ENCODE results near the gene SLC18A3. TPM values are rescaled to one million over a fixed set of nuclear protein-coding genes. Genes with fewer than 3 reads are reported as not detected.

SLC18A3 gene
- total RNA-seq, 2 donors from 2014 or later: not detected

GRCh38 chr10:49644035-49644646 is 34.0 kb downstream of the SLC18A3 start:
- intact Hi-C loops (cut with DNase I): no loop called here
- DNase-seq (no peak), ATAC-seq (no peak)

GRCh38 chr10:49645417-49645816 is 35.3 kb downstream of the SLC18A3 start:
- DNase-seq: no peak
- no peak for ATAC-seq
- intact Hi-C loops (cut with DNase I): no loop called here

- intact Hi-C loops (cut with DNase I): no loop called here
- DNase-seq: no peak
- no peak for ATAC-seq
Measured at GRCh38 chr10:49645871-49646870, 36.1 kb downstream of the SLC18A3 start.

GRCh38 chr10:49647554-49647953 is 37.4 kb downstream of the SLC18A3 start:
- no peak for ATAC-seq
- DNase-seq: no peak
- intact Hi-C loops (cut with DNase I): no loop called here

GRCh38 chr10:49647985-49648795 is 38.1 kb downstream of the SLC18A3 start:
- intact Hi-C loops (cut with DNase I): no loop called here
- no peak for ATAC-seq
- no peak for DNase-seq

- no peak for DNase-seq
- ATAC-seq: no peak
- intact Hi-C loops (cut with DNase I): no loop called here
Measured at GRCh38 chr10:49649294-49649693, 39.2 kb downstream of the SLC18A3 start.

- DNase-seq: no peak
- no peak for ATAC-seq
- intact Hi-C loops (cut with DNase I): no loop called here
Measured at GRCh38 chr10:49649936-49650723, 40.0 kb downstream of the SLC18A3 start.

GRCh38 chr10:49650724-49651034 is 40.6 kb downstream of the SLC18A3 start:
- DNase-seq: no peak
- ATAC-seq: no peak
- intact Hi-C loops (cut with DNase I): no loop called here

- DNase-seq (no peak), ATAC-seq (no peak)
- intact Hi-C loops (cut with DNase I): no loop called here
Measured at GRCh38 chr10:49651039-49651835, 41.1 kb downstream of the SLC18A3 start.

- DNase-seq: no peak
- intact Hi-C loops (cut with DNase I): no loop called here
- ATAC-seq: no peak
Measured at GRCh38 chr10:49651917-49652316, 41.8 kb downstream of the SLC18A3 start.

- intact Hi-C loops (cut with DNase I): no loop called here
- ATAC-seq (no peak), DNase-seq (no peak)
Measured at GRCh38 chr10:49652421-49653272, 42.5 kb downstream of the SLC18A3 start.

- no peak for DNase-seq
- ATAC-seq: no peak
- intact Hi-C loops (cut with DNase I): no loop called here
Measured at GRCh38 chr10:49653273-49653929, 43.3 kb downstream of the SLC18A3 start.

- DNase-seq: no peak
- intact Hi-C loops (cut with DNase I): no loop called here
- no peak for ATAC-seq
Measured at GRCh38 chr10:49654036-49654693, 44.1 kb downstream of the SLC18A3 start.

GRCh38 chr10:49655099-49655498 is 45.0 kb downstream of the SLC18A3 start:
- intact Hi-C loops (cut with DNase I): no loop called here
- DNase-seq (no peak), ATAC-seq (no peak)

- intact Hi-C loops (cut with DNase I): no loop called here
- DNase-seq: no peak
- no peak for ATAC-seq
Measured at GRCh38 chr10:49656845-49657493, 46.9 kb downstream of the SLC18A3 start.

- ATAC-seq (no peak), DNase-seq (no peak)
- intact Hi-C loops (cut with DNase I): no loop called here
Measured at GRCh38 chr10:49657606-49658005, 47.5 kb downstream of the SLC18A3 start.

Data from left cardiac atrium (tissue), 4 donors.